Superior temporal gyrus (tissue), 1 donor: ENCODE results near the gene JUN.
"Not testable (repeated sequence)": the region's sequence is repeated elsewhere in the genome, so short reads cannot be mapped to it uniquely, and the experiment has no call there.

ENCODE experiments used
- DNase-seq: peaks from one replicate; pipeline ENCODE4 v3.0.0-alpha.2; 2016; ENCODE audit errors: extremely low spot score

JUN gene

DNA sequence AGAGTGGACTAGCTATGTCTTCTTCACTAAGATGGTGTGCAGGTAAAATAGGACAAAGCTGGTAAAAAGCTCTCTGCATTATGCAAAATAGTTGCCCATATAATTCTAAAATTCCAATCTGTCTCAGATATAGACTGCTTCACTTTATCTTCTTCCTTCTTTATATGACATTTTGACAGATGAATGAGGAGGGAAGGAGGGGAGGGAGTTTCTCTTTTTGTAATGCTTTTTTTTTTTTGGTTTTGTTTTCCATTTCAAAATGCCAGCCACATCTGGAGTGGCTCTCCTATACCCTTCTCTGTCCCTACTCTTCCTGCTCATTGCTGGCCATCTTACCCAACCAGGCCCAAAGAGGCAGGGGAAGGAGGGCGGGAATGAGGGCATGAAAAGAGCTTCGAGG is 24.2 kb upstream of the JUN start:
- DNase-seq: no peak

DNA sequence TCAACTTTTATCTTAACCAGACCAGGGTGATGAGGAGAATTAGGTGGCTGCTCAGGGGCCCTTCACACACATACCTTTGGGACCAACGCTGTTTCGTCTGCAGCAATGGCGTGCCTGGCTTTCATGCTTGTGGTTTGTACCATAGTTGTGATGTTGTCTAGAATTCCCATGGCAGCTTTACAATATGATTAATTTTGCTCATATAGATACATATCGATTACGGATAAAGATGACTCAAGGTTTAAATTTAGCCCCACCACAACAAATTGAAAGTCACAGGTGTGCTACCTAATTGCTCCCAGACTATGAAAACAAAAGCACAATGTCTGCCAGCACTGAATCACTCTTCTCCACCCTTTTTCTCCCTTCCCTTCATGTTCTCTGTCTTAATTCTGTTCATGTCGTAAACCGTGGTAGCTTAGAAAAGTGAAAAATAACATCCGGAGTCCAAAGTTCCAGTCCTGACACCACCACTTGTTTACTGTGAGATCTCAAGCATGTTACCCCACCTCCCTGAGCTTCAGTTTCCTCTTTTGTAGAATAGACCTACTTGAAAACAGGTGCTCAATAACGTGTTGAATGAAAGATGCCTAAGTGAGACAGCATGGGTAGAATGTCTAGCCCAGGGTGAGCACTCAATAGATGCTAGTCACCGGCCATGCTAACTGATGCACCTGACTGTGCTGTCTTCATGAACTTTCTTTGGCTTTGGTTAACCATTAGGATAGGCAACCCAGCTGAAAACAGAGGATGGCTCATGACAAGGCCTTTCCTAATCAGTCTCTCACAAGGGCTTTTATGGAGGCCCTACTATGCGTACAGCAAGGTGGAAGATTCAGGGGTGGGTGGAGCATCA is 22.1 kb upstream of the JUN start:
- DNase-seq: no peak

DNA sequence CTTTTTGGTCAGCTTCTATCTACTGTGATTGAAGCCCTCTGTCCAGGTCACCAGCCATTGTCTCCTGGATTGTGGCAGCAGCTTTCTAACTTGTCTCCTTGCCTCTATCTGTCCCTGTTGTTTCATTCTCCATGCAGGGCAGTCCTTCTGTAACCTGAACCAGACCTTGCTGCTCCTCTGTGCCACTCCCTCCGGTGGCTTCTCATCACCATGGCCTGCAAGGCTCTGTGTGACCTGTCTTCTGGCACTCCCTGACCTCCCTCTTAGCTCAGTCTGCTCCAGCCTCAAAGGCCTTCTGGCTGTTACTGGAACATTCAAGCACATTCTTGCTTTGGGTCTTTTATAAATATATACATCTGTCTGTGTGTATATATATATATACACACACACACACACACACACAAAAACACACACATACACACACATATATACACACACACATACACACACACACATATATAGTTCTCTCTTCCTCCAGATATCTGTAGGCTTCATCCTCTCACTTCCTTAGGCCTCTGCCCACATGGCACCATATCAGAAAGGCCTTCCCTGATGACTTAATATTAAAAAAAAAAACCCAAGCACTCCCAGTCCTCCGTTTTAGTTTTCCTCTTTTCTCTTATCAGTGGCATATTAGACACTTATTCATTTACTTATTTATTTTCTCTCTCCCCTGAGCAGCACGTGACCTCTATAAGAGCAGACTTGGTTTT is 21.2 kb upstream of the JUN start:
- no peak for DNase-seq

DNA sequence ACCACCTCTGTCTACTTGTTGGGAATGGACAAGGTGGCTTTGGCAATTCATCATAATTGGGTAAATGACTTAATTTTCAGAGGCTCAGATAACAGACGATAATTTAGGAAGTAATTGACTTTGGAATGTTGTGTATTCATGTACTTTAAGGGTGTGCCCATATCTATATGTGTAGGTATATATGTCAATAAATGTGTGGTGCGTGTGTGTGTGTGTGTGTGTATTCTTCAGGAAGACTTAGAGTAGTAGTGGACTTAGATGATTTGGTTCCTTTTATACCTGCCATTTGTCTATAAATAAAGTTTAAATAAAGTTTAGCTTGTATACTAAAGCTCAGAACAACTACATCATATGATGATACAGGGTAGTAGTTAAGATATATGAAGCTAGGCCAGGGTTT is 20.0 kb upstream of the JUN start:
- no peak for DNase-seq

DNA sequence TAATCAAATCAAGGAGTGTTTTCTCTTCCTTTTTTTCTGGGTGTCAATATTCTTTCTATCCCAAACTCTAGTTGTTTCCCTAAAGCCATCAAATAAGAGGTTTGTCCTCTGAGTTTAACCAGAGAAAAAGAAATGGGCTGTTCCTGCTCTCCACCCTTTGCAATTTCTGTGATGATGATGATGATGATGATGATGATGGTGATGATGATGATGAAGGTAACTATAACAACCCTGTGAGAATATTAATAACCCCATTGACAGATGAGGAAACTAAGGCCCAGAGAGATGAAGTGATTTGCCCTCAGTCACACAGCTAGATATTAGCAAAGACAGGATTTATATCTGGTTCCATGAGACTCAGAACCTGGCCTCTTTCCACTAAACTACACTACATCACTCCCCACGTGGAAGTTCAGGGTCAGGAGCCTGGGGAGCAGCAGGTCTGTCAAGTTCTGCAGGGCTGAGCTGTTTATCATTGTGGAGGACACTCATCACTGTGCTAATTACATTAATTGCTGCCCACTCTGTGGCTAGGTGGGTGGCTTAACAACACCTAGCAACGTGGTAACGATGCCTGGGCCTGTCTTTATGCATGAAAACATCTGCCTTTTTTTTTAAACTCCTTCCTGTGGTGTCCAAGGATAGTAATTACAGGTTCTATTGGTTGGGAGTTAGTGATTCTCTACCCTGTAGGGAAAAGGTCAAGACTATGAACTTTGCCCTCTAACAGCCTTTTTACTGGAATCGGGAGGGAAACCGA is 19.0 kb upstream of the JUN start:
- DNase-seq: no peak

DNA sequence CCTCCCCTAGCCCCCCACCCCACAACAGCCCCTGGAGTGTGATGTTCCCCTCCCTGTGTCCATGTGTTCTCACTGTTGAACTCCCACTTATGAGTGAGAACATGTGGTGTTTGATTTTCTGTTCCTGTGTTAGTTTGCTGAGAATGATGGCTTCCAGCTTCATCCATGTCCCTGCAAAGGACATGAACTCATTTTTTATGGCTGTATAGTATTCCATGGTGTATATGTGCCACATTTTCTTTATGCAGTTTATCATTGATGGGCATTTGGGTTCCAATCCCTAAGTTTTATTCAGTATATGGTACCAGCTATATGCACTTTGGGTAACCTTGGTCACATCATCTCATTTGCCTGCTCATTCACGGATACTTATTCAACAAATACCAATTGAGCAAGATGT is 17.4 kb upstream of the JUN start:
- not testable (repeated sequence) for DNase-seq

DNA sequence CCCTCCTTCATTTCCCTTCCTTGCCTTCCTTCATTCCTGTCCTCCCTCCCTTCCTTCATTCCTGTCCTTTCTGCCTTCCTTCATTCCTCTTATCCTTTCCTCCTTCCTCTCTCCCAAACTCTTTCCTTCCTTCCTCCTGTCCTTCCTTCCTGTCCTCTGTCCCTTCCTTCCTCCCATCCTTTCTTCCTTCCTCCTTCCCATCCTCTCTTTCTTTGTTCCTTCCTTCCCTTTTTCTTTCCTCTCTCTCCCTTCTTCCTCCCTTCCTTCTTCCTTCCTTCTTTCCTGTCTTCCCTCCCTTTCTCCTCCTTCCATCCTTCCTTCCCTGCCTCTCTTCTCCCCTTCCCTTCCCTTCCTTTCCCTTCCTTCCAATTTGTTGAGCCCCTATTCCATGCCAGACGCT is 15.8 kb upstream of the JUN start:
- DNase-seq: no peak

DNA sequence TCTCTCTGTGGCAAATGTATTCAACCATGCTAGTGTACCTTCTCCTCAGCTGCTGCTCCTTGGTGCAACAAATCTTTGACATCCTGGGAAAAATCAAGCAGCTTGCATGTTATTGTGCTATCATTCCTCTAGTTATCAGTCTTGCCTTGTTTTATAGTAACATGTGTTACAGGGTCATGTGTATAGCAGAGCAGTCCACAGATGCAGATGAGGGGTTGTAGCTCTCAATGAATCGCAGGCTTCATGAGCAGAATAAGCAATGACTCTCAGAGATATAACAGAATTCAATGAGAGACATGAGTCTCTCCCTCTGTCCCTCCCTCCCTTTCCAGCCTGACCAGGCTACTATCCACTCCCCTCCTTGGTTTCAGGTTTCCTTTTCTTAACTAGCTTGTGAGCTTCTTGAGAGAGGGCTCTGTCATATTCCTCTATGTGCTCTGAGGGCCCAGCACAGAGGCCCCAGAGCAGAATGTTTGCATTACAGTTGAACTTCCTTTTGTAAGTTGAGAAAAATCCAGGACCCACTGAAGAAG is 15.1 kb upstream of the JUN start:
- DNase-seq: no peak

DNA sequence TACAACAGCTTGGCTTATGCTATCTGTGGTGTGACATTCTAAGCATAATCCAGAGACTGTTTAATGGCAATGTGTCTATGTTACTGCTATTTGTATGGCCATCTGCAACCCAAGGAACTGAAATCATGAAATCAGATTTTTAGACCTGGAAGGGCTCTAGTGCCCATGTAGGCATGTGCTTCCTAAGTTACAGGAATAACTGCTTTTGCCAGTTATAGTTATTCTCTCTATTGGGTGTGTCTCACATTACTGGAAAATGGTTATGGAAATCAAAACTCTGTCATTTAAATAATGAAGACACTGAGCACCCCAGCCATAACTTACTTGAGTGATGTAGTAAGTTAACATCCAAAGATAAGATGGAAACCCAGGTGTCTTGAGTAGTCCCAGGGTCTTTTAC is 12.6 kb upstream of the JUN start:
- DNase-seq: no peak

DNA sequence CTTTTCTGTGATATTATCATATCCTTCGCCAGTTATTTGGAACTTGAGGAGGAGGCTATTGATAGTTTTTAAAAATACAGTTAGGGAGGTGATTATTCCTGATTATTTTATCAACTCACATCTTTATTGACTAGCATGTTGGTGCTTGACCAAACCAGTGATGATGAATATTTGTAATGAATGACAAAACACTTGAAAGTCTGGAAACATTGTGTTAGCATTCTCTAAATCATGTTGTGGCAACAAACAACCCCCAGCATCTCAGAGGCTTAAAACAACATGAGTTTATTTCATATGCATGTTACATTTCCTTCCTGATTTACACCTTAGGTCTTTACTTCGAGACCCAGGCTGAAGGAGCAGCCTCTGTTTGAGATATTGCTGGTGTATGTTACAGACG is 10.7 kb upstream of the JUN start:
- DNase-seq: no peak

DNA sequence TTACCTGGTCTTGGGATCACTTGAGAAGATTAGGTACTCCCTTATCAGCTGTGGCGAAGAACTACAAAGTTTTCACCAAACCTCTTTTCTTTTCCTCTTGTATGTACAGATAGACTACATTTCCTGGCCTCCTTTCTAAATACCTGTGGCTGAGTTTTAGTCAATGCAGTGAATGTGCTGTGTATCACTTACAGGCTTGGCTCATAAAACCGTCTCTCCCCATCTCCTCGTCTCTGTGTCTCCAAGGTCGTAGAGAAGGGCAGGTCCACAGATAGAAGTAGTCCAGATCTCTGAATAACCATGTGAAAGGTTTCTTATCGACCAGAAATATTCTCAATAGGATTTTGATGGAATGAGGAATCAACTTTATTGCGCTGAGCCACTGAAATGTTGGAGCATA is 9.0 kb upstream of the JUN start:
- DNase-seq: no peak

DNA sequence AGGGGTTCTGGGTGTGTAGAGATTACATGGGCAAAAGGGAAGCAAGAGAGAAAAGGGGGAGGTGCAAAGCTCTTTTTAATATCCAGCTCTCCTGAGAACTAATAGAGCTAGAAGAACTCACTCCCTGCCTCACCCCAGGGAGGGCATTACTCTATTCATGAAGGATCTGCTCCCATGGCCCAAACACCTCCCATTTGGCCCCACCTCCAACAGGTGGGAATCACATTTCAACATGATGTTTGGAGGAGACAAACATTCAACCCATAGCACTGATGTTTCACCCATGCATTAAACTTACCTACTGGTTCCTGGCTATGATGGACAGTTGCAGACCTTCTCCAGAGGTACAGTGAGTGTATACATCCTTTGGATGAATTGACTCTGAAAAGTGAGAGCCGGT is 7.3 kb upstream of the JUN start:
- DNase-seq: no peak

DNA sequence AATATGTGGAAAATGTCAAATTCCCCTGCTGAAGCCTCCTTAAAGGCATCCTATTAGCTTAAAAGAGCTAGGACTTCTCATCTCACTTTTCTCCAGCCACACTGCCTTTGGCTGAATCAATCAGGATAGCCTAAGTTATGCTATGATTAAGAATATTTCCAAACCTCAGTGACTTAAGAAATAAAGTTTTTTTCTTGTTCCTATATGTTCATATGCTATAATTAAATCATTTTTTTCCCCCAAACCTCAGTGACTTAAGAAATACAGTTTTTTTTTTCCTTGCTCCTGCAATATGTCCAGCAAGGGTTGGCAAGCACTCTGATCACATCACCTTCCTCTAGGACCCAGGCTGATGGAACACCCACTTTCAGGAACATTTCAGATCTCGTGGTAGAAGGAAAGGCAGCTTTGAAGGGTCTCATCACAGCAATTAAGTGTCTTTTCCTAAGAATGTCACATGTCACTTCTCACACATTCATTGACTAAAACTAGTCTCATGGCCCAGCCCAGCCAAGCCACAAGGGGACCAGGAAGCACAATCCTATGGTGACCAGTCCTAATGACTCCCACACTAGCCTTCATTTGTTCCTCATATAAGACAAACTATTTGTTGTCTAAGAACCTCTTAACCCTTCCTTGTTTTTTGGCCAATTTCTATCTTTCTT is 6.3 kb upstream of the JUN start:
- no peak for DNase-seq

DNA sequence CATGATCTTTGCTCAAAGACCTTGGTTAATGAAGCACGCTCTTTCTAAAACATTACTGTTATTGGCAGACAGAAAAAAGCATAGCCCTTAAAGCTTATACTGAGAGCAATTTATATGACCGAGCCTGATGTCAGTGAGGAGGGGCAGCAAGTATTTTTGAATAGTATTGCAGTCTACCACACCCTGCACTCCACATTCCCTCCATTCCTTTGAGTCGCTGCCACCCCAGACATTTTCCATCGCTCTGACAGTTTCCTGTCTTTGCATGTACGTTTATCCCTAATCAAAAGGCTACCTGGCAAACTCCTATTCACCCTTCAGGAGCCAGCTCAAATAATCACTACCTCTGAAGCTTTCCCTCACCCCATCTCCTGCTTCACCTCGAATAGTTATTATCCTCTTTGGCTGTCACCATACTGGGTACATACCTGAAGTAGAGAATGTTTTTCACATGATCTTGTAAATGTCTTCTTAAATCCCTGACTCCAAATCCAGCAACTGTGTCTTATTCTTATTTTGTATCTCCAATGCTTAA is 5.5 kb upstream of the JUN start:
- DNase-seq: no peak

DNA sequence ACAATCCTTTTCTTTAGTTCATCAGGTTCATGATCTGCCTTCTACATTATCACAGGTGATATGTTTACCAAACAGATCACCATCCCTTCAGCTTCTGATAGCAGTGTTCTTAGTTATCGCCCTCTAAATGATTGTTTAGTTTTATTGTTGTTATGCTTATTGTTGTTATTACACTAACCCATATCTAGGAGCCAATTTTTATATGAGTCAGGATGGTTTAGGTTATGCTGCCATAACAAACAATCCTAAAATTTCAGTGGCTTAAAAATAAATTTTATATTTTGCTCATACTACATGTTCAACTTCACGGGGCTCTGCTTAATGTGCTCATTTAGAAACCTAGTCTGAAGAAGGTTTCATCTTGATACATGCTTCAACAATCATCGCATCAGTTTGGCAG is 4.4 kb upstream of the JUN start:
- no peak for DNase-seq

DNA sequence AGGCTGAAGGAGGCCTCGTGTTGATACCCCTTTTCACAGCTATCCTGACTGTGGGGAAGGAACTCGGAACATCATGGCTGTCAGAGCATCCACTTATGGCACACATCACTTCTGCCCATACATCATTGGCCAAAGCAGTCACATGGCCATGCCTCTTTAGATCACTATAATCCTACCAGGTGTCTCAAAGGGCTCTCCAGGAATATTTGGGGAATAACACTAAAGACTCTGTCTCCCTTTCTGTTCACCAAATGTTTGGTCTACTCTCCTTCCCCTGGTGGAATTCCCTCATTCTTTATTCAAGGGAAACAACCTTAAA is 3.0 kb upstream of the JUN start:
- DNase-seq: no peak

DNA sequence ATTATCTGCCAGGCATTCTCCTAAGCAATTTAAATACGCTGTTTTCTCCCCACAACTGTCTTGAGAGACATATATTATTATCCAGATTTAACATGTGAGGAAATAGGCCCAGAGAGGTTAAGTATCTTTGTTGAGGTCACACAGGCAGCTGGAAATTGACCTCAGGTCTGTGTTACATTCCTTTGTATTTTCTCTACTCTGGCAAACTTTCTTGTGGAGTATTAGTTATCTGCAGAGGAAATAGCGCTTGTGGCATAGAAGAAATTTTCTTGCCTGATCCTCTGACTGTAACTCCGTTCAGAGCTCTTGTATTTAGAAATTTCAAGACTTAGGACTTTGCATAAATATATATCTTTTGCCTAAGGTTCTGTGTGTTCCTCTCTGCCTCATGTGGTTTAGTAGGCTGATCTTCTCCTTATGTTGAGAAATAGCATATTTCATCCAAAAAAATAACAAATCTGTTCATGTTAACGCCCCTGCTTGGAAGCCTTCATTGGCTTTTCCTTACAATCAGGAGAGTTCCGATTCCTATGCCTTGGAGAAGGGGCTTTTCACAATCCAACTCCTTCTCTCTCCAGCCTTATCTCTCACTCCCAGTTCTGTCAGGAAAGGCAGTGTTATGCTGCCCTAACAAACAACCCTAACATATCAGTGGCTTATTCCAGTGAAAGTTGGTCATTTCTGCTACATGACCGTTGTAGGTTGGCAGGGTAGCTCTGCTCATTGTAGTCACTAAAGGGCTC is 2.5 kb upstream of the JUN start:
- peak; percentile 64 for DNase-seq

DNA sequence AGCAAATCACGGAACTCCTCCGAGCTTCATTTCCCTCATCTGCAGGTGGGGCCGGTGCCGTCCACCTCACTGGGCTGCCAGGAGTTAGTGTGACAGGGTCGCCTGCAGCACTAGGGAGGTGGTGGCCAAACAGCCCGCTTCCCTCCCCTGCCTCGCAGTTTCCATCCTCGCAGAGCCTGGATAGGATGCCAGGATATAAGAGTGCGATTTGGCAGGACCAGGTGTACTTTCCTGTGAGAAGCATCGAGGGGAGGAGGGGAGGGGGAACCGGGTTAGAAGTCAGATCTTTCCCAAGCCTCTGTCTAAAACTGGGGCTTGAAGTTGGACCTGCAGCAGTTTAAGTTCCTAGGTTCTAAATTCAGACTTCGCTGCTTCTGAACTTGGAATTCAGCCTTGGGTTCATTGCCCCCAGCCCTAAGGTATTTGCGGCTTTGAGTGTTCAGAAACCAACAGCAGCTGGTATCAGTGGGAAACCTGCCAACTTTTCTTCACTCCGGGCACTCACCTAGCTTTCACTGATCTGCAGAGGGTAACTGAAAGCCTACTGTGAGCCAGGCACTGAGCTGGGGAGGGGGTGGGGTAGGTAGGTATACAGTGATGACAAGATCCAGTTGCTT is 1.7 kb upstream of the JUN start:
- peak; percentile 42 for DNase-seq

DNA sequence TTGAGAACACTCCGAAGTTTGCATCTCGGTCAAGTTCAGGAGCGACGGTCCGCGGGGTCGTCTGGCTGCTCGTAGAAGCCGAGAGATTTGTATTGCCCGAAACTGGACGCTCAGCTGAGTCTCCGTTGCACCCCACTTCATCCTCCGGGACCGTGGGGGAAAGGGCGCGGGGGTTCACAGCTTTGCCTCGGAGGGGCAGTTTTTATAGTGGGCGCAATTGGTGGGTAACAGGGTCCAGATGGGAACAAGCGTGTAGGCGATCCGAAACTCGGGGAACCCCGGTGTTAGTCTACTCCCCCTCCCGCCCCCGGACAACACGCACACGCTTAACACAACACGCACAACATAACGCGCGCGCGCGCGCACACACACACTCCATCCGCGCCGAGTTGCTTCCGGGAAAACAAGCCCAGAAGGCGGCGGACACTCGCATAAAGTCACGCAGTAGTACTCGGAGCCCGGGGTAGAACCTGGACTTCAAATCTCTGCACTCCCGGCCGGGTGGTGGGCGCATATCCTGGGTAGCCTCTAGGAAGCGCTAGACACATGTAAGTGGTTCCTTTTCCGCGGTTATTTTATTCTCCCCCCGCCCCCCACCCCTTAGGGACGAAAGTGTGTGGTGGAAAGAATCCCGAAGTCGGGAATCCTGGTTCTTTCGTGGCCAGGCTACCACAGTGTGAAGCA is 1.1 kb upstream of the JUN start:
- peak; percentile 83 for DNase-seq
